ENCODE measurements around the gene AATK. TPM values are rescaled to one million over a fixed set of nuclear protein-coding genes. Genes with fewer than 3 reads are reported as not detected.

The AATK gene
- total RNA-seq, 1 donor from 2014 or later: 0.89 TPM

GRCh38 chr17:81110488-81111040, 55.5 kb downstream of the AATK start:
- peaks cover 3% of the 10 kb centered on the region for H3K4me1 Mint-ChIP-seq (ENCODE audit: low read depth)
- no peak for DNase-seq (ENCODE audit: low spot score)
- H3K27me3 Mint-ChIP-seq (ENCODE audit: low read depth): no peaks in the 10 kb centered on the region
- H3K27ac Mint-ChIP-seq: no peak overlapping the region
- no peak overlapping the region for H3K4me3 Mint-ChIP-seq (ENCODE audit: low read depth)
- intact Hi-C loops (cut with micrococcal nuclease): no loop called here
- H3K36me3 Mint-ChIP-seq (ENCODE audit: low read depth): no peaks in the 10 kb centered on the region
- no peaks in the 10 kb centered on the region for H3K9me3 Mint-ChIP-seq

GRCh38 chr17:81109957-81110356, 56.1 kb downstream of the AATK start:
- intact Hi-C loops (cut with micrococcal nuclease): no loop called here
- Mint-ChIP-seq H3K9me3 (no peaks in the 10 kb centered on the region), H3K27me3 (ENCODE audit: low read depth) (no peaks in the 10 kb centered on the region), H3K36me3 (ENCODE audit: low read depth) (no peaks in the 10 kb centered on the region), H3K4me1 (ENCODE audit: low read depth) (peaks cover 3% of the 10 kb centered on the region), H3K4me3 (ENCODE audit: low read depth) (no peak overlapping the region), H3K27ac (no peak overlapping the region)
- no peak for DNase-seq (ENCODE audit: low spot score)

DNA sequence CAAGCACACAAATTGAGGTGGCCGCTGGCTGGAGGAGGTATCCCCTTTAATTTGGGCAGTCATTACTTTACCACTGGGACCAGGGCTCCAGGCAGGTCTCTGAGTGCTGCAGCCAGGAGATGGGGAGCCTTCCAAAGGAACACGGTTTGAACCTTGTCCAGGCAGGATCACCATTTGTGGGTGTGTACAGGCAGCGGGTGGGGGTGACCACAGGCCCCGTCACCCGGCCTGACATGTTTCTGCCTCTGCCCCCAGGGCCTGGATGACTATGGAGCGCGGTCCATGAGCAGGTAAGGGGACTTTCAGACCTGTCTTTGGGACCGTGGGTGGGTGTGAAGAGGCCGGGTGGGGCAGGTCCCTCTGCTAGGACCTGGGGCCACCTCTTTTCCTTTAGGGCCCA, 57.8 kb downstream of the AATK start:
- Mint-ChIP-seq H3K27me3 (ENCODE audit: low read depth) (no peaks in the 10 kb centered on the region), H3K9me3 (no peaks in the 10 kb centered on the region), H3K4me1 (ENCODE audit: low read depth) (peaks cover 3% of the 10 kb centered on the region), H3K4me3 (ENCODE audit: low read depth) (no peak overlapping the region), H3K36me3 (ENCODE audit: low read depth) (no peaks in the 10 kb centered on the region), H3K27ac (no peak overlapping the region)
- DNase-seq (ENCODE audit: low spot score): no peak
- intact Hi-C loops (cut with micrococcal nuclease): no loop called here

DNA sequence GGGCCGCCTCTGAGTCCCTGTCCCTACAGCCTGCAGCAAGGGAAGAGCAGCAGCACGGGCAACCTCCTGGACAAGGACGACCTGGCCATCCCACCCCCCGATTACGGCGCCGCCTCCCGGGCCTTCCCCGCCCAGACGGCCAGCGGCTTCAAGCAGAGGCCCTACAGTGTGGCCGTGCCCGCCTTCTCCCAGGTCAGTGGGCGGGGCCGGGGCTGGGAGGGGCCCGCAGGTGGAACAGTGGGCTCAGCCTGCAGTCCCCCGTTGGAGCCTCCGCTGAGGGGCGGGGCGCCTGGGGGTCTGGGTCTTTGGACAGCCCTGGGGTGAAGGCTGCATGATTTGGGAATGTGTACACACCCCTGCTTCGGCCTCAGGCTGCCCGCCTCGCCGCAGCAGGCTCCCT, 59.3 kb downstream of the AATK start:
- H3K4me3 Mint-ChIP-seq (ENCODE audit: low read depth): no peak overlapping the region
- no peaks in the 10 kb centered on the region for H3K9me3 Mint-ChIP-seq
- no peaks in the 10 kb centered on the region for H3K36me3 Mint-ChIP-seq (ENCODE audit: low read depth)
- DNase-seq (ENCODE audit: low spot score): no peak
- H3K27me3 Mint-ChIP-seq (ENCODE audit: low read depth): no peaks in the 10 kb centered on the region
- peaks cover 3% of the 10 kb centered on the region for H3K4me1 Mint-ChIP-seq (ENCODE audit: low read depth)
- no peak overlapping the region for H3K27ac Mint-ChIP-seq
- intact Hi-C loops (cut with micrococcal nuclease): no loop called here

DNA sequence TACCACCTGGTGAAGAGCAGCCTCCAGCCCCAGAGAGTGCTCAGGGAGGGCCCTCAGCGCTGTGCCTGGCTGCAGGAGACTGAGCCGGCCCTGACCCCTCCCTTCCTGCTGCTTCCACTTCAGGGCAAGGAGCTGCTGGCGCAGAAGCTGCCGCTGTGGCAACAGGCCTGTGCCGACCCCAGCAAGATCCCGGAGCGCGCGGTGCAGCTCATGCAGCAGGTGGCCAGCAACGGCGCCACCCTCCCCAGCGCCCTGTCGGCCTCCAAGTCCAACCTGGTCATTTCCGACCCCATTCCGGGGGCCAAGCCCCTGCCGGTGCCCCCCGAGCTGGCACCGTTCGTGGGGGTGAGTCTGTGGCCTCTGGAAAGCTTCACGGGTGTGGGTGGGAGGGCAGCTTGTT, 62.6 kb downstream of the AATK start:
- no peaks in the 10 kb centered on the region for H3K27me3 Mint-ChIP-seq (ENCODE audit: low read depth)
- no peaks in the 10 kb centered on the region for H3K4me1 Mint-ChIP-seq (ENCODE audit: low read depth)
- intact Hi-C loops (cut with micrococcal nuclease): loop anchor here (5.0 kb wide), 1 partner anchor 139 kb away; no protein-coding TSS in a partner anchor
- no peak for DNase-seq (ENCODE audit: low spot score)
- H3K27ac Mint-ChIP-seq: no peak overlapping the region
- no peaks in the 10 kb centered on the region for H3K36me3 Mint-ChIP-seq (ENCODE audit: low read depth)
- no peak overlapping the region for H3K4me3 Mint-ChIP-seq (ENCODE audit: low read depth)
- no peaks in the 10 kb centered on the region for H3K9me3 Mint-ChIP-seq

GRCh38 chr17:81102869-81103268, 63.2 kb downstream of the AATK start:
- Mint-ChIP-seq H3K9me3 (no peaks in the 10 kb centered on the region), H3K27me3 (ENCODE audit: low read depth) (no peaks in the 10 kb centered on the region), H3K36me3 (ENCODE audit: low read depth) (no peaks in the 10 kb centered on the region), H3K4me1 (ENCODE audit: low read depth) (no peaks in the 10 kb centered on the region), H3K4me3 (ENCODE audit: low read depth) (no peak overlapping the region), H3K27ac (no peak overlapping the region)
- no peak for DNase-seq (ENCODE audit: low spot score)
- intact Hi-C loops (cut with micrococcal nuclease): loop anchor here (5.0 kb wide), 1 partner anchor 139 kb away; no protein-coding TSS in a partner anchor

GRCh38 chr17:81102352-81102751, 63.7 kb downstream of the AATK start:
- Mint-ChIP-seq H3K4me3 (ENCODE audit: low read depth) (no peak overlapping the region), H3K4me1 (ENCODE audit: low read depth) (peaks cover 1% of the 10 kb centered on the region), H3K36me3 (ENCODE audit: low read depth) (no peaks in the 10 kb centered on the region), H3K27me3 (ENCODE audit: low read depth) (no peaks in the 10 kb centered on the region), H3K27ac (no peak overlapping the region), H3K9me3 (no peaks in the 10 kb centered on the region)
- intact Hi-C loops (cut with micrococcal nuclease): loop anchor here (5.0 kb wide), 1 partner anchor 140 kb away; no protein-coding TSS in a partner anchor
- no peak for DNase-seq (ENCODE audit: low spot score)

DNA sequence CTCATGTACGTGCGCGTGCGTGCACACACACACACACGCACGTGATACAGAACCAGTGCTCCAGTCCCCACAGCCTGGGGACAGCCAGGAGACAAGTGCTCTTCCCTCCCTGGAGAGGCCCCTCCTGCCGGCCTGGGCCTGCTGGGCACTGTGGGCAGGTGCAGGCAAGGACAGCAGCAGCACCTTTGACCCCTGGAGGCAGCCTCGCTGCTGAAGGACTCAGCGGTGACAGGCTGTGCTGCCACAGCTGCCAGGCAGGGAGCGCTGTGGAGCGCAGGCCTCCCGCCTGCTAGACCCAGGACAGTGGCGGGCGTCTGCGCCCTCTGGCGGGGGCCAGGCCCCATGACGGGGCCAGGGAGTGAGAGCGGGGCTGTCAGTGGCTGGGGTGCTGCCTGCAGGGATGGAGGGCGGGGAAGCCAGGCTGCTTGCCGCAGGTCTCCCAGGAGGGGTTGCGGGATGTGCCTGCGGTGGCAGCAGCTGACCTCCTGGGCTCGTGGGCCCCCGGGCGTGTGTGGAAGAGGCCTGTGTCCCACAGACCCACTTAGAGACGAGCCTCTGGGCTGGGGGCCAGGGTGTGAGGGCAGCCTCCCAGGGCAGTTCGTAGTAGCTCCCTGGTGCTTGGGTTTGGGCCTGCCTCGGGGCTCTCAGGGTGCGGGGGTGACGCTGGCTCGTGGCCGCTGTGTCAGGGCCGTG, 64.3 kb downstream of the AATK start:
- peak; percentile 85 for DNase-seq (ENCODE audit: low spot score)
- Mint-ChIP-seq H3K36me3 (ENCODE audit: low read depth) (no peaks in the 10 kb centered on the region), H3K4me1 (ENCODE audit: low read depth) (peaks cover 3% of the 10 kb centered on the region), H3K27me3 (ENCODE audit: low read depth) (no peaks in the 10 kb centered on the region), H3K27ac (no peak overlapping the region), H3K9me3 (no peaks in the 10 kb centered on the region), H3K4me3 (ENCODE audit: low read depth) (no peak overlapping the region)
- intact Hi-C loops (cut with micrococcal nuclease): loop anchor here (1.0 to 5.0 kb wide), 2 partner anchors 77 to 141 kb away; no protein-coding TSS in a partner anchor

DNA sequence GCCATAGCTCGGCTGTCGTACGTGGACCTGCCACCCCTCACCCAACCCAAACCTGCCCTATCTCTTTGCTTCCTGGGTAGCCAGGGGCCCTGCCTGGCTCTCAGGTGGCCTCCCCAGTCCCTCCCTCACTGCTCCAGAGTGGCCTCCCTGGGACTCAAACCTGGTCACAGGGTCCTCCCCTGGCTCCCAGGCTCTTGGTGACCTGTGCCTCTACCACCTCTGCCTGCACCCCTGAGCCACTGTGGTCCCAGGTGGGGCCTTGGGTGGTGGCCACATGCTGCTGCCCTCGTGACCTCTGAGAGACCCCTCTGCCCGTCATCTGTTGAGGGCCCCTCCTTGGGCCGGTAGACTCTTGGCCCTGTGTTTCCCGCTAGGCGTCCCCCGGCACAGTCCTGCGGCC, 65.4 kb downstream of the AATK start:
- Mint-ChIP-seq H3K36me3 (ENCODE audit: low read depth) (no peaks in the 10 kb centered on the region), H3K4me3 (ENCODE audit: low read depth) (no peak overlapping the region), H3K9me3 (no peaks in the 10 kb centered on the region), H3K4me1 (ENCODE audit: low read depth) (peaks cover 7% of the 10 kb centered on the region), H3K27me3 (ENCODE audit: low read depth) (no peaks in the 10 kb centered on the region), H3K27ac (no peak overlapping the region)
- DNase-seq (ENCODE audit: low spot score): no peak
- intact Hi-C loops (cut with micrococcal nuclease): loop anchor here (1.0 to 5.0 kb wide), 2 partner anchors 76 to 142 kb away; no protein-coding TSS in a partner anchor

DNA sequence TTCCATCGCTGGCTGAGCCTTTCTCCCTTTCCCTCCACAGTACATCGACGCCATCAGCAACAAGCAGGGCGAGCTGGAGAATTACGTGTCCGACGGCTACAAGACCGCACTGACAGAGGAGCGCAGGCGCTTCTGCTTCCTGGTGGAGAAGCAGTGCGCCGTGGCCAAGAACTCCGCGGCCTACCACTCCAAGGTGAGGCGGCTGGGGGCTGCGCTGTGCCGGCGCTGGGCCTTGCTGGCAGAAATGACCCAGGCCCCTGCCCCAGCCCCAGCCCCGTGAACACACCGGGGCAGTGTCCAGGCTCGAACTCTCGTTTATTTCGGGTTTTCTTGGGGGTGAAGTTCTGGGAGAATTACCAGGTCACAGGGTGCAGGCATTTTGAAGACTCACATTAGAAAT, 66.1 kb downstream of the AATK start:
- Mint-ChIP-seq H3K9me3 (no peaks in the 10 kb centered on the region), H3K4me3 (ENCODE audit: low read depth) (no peak overlapping the region), H3K4me1 (ENCODE audit: low read depth) (peaks cover 8% of the 10 kb centered on the region), H3K27me3 (ENCODE audit: low read depth) (no peaks in the 10 kb centered on the region), H3K27ac (no peak overlapping the region), H3K36me3 (ENCODE audit: low read depth) (no peaks in the 10 kb centered on the region)
- intact Hi-C loops (cut with micrococcal nuclease): loop anchor here (5.0 kb wide), 1 partner anchor 142 kb away; no protein-coding TSS in a partner anchor
- DNase-seq (ENCODE audit: low spot score): no peak

- intact Hi-C loops (cut with micrococcal nuclease): no loop called here
- DNase-seq (ENCODE audit: low spot score): no peak
- H3K36me3 Mint-ChIP-seq (ENCODE audit: low read depth): no peaks in the 10 kb centered on the region
Measured at GRCh38 chr17:81097943-81098308, 68.1 kb downstream of the AATK start.

GRCh38 chr17:81097134-81097942, 68.7 kb downstream of the AATK start:
- Mint-ChIP-seq H3K27me3 (ENCODE audit: low read depth) (no peaks in the 10 kb centered on the region), H3K4me3 (ENCODE audit: low read depth) (no peak overlapping the region), H3K36me3 (ENCODE audit: low read depth) (no peaks in the 10 kb centered on the region), H3K9me3 (no peaks in the 10 kb centered on the region), H3K4me1 (ENCODE audit: low read depth) (peaks cover 14% of the 10 kb centered on the region), H3K27ac (no peak overlapping the region)
- DNase-seq (ENCODE audit: low spot score): no peak
- intact Hi-C loops (cut with micrococcal nuclease): no loop called here

More at GRCh38 chr17:81097943-81098308, 68.1 kb downstream of the AATK start:
- no peak overlapping the region for H3K27ac Mint-ChIP-seq
- peaks cover 14% of the 10 kb centered on the region for H3K4me1 Mint-ChIP-seq (ENCODE audit: low read depth)
- no peak overlapping the region for H3K4me3 Mint-ChIP-seq (ENCODE audit: low read depth)
- H3K9me3 Mint-ChIP-seq: no peaks in the 10 kb centered on the region
- H3K27me3 Mint-ChIP-seq (ENCODE audit: low read depth): no peaks in the 10 kb centered on the region

DNA sequence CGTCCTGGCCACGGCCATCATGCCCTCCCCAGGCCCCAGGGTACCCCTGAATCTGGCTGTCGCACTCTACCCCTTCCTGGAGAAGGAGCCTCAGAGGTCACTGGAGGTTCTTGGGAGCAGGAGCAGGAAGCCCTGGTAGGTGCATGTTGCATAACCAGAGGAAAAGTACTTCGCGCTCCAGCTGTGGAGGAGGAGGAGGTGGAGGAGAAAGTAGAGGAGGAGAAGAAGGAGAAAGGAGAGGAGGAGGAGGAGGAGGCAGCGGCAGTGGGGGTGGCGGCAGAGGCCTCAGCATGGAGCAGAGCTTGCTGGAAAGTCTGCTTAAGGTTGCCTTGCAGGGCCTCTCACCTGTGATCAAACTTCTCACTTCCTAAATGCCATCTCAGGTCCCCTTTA, 69.3 kb downstream of the AATK start:
- Mint-ChIP-seq H3K36me3 (ENCODE audit: low read depth) (no peaks in the 10 kb centered on the region), H3K27ac (no peak overlapping the region), H3K4me3 (ENCODE audit: low read depth) (no peak overlapping the region), H3K4me1 (ENCODE audit: low read depth) (peaks cover 14% of the 10 kb centered on the region), H3K9me3 (no peaks in the 10 kb centered on the region), H3K27me3 (ENCODE audit: low read depth) (no peaks in the 10 kb centered on the region)
- no peak for DNase-seq (ENCODE audit: low spot score)
- intact Hi-C loops (cut with micrococcal nuclease): no loop called here

All from activated T-helper 2 cell treated with anti-CD3 and anti-CD28 coated beads, Interferon-gamma antibody, Interleukin-2, Interleukin-4, amounts not matched to agents 10 μg/mL and 5 μg/mL and 100 μg/mL, durations not matched to agents 14 hours and 24 hours and 36 hours (primary cell).